ENCODE measurements around the gene SIRPB1.

The SIRPB1 gene

GRCh38 chr20:1619861-1620444 lies at the start of gene SIRPB1:
Gene SIRPB1, minus strand, starts transcription at chr20:1620009. Its CDS starts 65 bp downstream, at chr20:1619944.
- peaks cover 8% of the 10 kb centered on the region for H3K36me3 Mint-ChIP-seq (ENCODE audit: low read depth)
- H3K9me3 Mint-ChIP-seq, result peaks cover 4% of the 10 kb centered on the region
- H3K4me1 Mint-ChIP-seq (ENCODE audit: low read depth), result peaks cover 78% of the 10 kb centered on the region
- H3K27me3 Mint-ChIP-seq, result no peaks in the 10 kb centered on the region
- H3K27ac Mint-ChIP-seq, result peak within 1 kb of the TSS; percentile 69
- H3K4me3 Mint-ChIP-seq, result peak within 1 kb of the TSS; percentile 49

DNA sequence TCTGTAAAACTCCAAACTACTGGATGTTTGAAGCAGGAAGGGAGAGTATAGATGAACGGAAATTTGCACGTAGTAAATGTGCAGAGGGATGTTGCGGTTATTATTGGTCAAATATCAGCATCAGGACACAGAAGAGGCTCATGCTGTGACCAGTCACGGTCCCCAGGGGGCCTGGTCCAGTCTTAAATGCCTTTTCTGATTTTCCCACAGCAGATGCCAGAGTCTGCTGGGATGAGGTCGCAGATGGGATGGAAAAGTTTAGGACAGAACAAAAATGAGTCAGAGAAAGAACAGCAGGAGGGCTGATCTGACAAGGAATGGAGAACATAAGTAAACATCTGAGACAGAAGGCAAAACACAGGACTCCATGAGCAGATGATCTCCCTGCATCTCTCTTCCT lies 49.5 kb upstream of the SIRPB1 start:
- no peak overlapping the region for H3K4me3 Mint-ChIP-seq
- H3K36me3 Mint-ChIP-seq (ENCODE audit: low read depth), result peaks cover 39% of the 10 kb centered on the region
- no peaks in the 10 kb centered on the region for H3K27me3 Mint-ChIP-seq
- H3K4me1 Mint-ChIP-seq (ENCODE audit: low read depth), result peaks cover 100% of the 10 kb centered on the region
- peaks cover 8% of the 10 kb centered on the region for H3K9me3 Mint-ChIP-seq
- H3K27ac Mint-ChIP-seq, result peak overlapping the region; percentile 69

DNA sequence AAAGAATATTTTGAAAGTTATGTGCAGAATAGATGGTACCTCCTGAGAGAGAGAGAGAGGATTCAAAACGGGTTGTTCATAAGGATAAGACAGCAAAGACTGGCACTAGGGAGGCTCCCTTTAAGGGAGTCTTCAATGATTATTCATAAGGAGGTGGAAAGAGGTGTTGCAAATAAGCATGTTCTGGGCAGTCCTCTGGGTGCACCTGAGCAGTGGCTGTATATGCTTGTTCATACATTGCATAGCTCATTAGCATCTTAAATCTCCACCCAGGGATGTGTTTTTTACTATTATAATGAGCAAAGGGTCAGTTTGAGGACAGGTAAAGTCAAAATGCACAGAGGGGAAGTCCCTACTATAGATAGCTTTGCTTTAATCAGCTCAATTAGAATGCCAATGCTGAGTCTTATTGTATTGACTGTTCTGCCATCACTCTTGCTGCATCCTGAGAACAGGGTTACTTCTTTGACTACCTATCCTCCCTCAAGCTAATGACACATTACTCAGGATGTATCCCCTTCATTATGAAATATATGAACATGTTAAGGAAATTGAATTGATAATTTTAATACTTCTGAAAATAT lies 47.8 kb upstream of the SIRPB1 start:
- H3K36me3 Mint-ChIP-seq (ENCODE audit: low read depth), result peaks cover 44% of the 10 kb centered on the region
- no peak overlapping the region for H3K4me3 Mint-ChIP-seq
- H3K9me3 Mint-ChIP-seq, result peaks cover 8% of the 10 kb centered on the region
- H3K4me1 Mint-ChIP-seq (ENCODE audit: low read depth), result peaks cover 100% of the 10 kb centered on the region
- peak overlapping the region; percentile 46 for H3K27ac Mint-ChIP-seq
- H3K27me3 Mint-ChIP-seq, result no peaks in the 10 kb centered on the region

DNA sequence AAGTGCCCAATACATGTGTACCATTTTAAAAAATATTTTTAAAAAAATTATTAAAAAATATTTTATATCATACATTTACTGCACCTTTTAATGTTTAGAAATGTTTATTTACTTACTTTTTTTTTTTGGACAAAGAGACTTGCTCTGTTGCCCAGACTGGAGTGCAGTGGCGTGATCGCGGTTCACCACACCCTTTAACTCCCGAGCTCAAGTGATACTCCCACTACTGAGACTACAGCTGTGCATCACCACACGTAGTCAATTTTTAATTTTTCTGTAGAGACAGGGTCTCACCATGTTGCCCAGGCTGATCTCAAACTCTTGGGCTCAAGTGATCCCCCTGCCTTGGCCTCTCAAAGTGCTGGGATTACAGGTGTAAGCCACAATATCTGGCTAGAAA lies 47.0 kb upstream of the SIRPB1 start:
- peaks cover 8% of the 10 kb centered on the region for H3K9me3 Mint-ChIP-seq
- peaks cover 100% of the 10 kb centered on the region for H3K4me1 Mint-ChIP-seq (ENCODE audit: low read depth)
- H3K27me3 Mint-ChIP-seq, result no peaks in the 10 kb centered on the region
- H3K27ac Mint-ChIP-seq, result peak overlapping the region; percentile 38
- no peak overlapping the region for H3K4me3 Mint-ChIP-seq
- H3K36me3 Mint-ChIP-seq (ENCODE audit: low read depth), result peaks cover 39% of the 10 kb centered on the region

DNA sequence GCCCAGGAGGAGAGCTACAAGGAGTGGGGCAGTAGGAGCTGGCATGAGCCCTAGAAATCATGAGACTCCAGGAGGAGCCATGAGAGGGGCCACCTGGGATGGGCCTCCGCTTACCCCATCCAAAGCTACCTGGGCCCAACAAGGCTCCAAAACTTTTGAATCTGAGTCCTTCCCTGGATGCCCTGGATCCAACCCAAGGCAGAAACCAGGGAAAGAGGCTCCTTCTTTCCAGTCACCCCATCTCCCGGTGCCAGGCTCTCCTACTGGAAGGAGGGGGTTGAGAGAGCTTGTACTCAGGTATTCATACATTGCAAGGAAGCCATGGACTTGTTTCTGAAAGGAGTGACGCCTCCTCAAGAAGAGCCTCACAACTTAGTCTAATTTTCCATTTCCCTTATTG lies 45.5 kb upstream of the SIRPB1 start:
- Mint-ChIP-seq H3K36me3 (ENCODE audit: low read depth) (peaks cover 25% of the 10 kb centered on the region), H3K27me3 (no peaks in the 10 kb centered on the region), H3K4me1 (ENCODE audit: low read depth) (peaks cover 100% of the 10 kb centered on the region), H3K27ac (peak overlapping the region; percentile 91), H3K4me3 (peak overlapping the region; percentile 77), H3K9me3 (peaks cover 8% of the 10 kb centered on the region)

DNA sequence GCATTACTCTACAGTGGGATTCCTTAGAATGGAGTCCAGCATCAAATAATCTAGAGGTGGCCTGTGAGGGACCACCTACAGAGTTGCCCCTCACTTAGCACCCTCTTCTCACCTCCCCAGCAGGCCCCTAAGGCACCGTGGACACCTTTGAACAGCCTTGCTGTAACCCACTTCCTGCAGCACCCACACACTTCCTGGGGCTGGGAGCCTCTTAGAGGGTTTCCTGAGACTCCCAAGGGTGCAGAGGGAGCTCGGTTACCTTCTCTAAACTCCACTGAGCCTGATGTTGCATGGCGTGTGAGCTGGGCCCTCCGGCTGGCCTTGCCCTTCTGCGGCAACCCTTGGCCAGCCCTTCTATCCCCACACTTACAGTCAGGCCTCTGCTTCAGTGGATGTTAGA lies 45.1 kb upstream of the SIRPB1 start:
- Mint-ChIP-seq H3K4me1 (ENCODE audit: low read depth) (peaks cover 100% of the 10 kb centered on the region), H3K9me3 (peaks cover 8% of the 10 kb centered on the region), H3K27ac (peak overlapping the region; percentile 91), H3K4me3 (peak overlapping the region; percentile 77), H3K36me3 (ENCODE audit: low read depth) (peaks cover 22% of the 10 kb centered on the region), H3K27me3 (no peaks in the 10 kb centered on the region)

DNA sequence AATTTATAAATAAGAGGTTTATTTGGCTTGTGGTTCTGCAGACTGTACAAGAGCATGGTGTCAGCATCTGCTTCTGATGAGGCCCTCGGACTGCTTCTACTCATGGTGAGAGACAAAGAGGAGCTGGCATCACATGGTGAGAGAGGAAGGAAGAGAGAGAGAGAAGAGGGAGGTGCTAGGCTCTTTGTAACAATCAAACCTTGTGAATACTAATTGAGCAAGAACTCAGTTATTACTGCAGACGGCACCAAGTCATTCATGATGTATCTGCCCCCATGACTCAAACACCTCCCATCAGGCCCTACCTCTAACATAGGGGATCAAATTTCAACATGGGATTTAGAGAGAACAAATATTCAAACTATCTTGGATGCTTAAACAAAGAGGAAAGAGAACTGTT lies 44.1 kb upstream of the SIRPB1 start:
- peak overlapping the region; percentile 91 for H3K27ac Mint-ChIP-seq
- no peaks in the 10 kb centered on the region for H3K27me3 Mint-ChIP-seq
- H3K4me1 Mint-ChIP-seq (ENCODE audit: low read depth), result peaks cover 100% of the 10 kb centered on the region
- peaks cover 13% of the 10 kb centered on the region for H3K36me3 Mint-ChIP-seq (ENCODE audit: low read depth)
- H3K9me3 Mint-ChIP-seq, result peaks cover 3% of the 10 kb centered on the region
- H3K4me3 Mint-ChIP-seq, result peak overlapping the region; percentile 77

- Mint-ChIP-seq H3K9me3 (no peaks in the 10 kb centered on the region), H3K36me3 (ENCODE audit: low read depth) (peaks cover 5% of the 10 kb centered on the region), H3K4me3 (peak overlapping the region; percentile 21), H3K27me3 (no peaks in the 10 kb centered on the region), H3K27ac (peak overlapping the region; percentile 88), H3K4me1 (ENCODE audit: low read depth) (peaks cover 100% of the 10 kb centered on the region)
These were observed 41.9 kb upstream of the SIRPB1 start for GRCh38 chr20:1661542-1662299.

- peaks cover 95% of the 10 kb centered on the region for H3K4me1 Mint-ChIP-seq (ENCODE audit: low read depth)
These were observed 40.4 kb upstream of the SIRPB1 start for GRCh38 chr20:1660246-1660645.

DNA sequence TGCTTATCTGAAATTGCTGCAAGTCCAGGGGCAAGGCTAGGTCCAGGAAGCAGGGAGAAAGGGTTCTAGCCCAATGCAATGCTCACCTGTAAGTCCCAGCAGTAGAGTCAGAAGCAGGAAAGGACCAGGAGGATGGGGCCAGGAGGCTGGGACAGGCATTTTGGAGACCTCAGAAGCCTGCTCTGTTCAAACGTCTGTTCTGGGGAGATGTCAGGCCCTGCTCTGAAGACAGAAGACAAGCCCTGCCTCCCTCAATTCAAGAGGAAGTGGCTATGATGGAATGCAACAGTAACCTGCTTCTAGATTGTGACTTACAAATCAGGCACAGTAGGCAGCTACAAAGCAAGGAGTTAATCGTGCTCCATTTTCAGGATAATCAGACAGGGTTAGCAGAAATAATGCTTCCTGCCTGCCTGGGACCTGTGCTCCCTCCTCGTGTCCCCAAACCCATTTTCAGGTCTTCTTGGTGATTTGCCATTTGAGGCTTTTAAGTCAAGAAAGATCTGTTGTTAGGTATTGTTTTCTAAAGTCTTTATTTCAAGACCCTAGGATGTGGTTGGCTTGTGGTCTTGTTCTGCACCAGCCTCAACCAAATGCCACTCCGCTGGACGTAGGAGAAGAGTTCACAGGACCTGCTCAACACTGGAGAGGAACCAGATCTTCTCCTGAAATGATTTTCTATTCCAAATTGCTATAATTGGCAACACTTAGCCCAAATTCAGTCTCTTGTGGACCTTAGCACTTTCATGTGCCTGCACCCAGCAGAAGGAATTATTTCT lies 37.9 kb upstream of the SIRPB1 start, which contains the start of gene SIRPG:
Gene SIRPG, minus strand, starts transcription at position 224 of the 779 bp plus-strand sequence. Its CDS starts 65 bp downstream, at position 159.
- Mint-ChIP-seq H3K4me3 (peak within 1 kb of the TSS; percentile 82), H3K9me3 (peaks cover 8% of the 10 kb centered on the region), H3K27ac (peak within 1 kb of the TSS; percentile 94), H3K36me3 (ENCODE audit: low read depth) (peaks cover 24% of the 10 kb centered on the region), H3K27me3 (no peaks in the 10 kb centered on the region), H3K4me1 (ENCODE audit: low read depth) (peaks cover 95% of the 10 kb centered on the region)

More at GRCh38 chr20:1660246-1660645, 40.4 kb upstream of the SIRPB1 start:
- Mint-ChIP-seq H3K36me3 (ENCODE audit: low read depth) (peaks cover 5% of the 10 kb centered on the region), H3K27ac (peak overlapping the region; percentile 94), H3K9me3 (no peaks in the 10 kb centered on the region), H3K4me3 (peak overlapping the region; percentile 40), H3K27me3 (no peaks in the 10 kb centered on the region)

DNA sequence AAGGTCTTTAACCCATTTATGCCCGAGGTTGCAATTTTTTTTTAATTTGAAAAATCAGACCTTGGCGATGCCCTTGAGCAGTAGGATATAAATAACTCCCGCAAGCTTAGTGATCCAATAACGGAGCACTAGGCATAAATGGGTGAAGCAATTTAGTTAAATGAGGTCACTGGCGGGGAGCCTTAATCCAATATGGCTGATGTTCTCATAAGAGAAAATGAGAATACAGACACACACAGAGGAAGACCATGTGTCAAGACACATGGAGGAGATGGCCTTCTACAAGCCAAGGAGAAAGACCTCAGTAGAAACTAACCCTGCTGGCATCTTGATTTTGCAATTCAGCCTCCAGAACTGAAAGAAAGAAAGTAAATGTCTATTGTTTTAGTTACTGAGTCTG lies 37.0 kb upstream of the SIRPB1 start:
- peaks cover 8% of the 10 kb centered on the region for H3K9me3 Mint-ChIP-seq
- H3K36me3 Mint-ChIP-seq (ENCODE audit: low read depth), result peaks cover 26% of the 10 kb centered on the region
- H3K4me1 Mint-ChIP-seq (ENCODE audit: low read depth), result peaks cover 94% of the 10 kb centered on the region
- H3K4me3 Mint-ChIP-seq, result peak overlapping the region; percentile 82
- H3K27me3 Mint-ChIP-seq, result no peaks in the 10 kb centered on the region
- H3K27ac Mint-ChIP-seq, result peak overlapping the region; percentile 94

DNA sequence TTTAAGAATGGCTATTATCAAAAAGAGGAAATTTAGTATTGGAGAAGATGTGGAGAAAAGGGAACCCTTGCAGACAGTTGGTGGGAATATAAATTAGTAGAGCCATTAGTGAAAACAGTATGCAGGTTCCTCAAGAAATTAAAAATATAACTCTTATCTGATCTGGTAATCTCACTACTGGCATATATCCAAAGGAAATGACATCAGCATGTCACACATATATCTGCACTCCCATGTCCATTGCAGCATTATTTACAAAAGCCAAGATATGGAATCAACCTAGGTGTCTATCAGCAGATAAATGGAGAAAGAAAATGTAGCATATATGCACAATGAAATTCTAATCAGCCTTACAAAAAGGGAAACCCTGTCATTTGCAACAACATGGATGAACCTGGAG lies 35.2 kb upstream of the SIRPB1 start:
- H3K9me3 Mint-ChIP-seq, result peaks cover 8% of the 10 kb centered on the region
- peaks cover 26% of the 10 kb centered on the region for H3K36me3 Mint-ChIP-seq (ENCODE audit: low read depth)
- peaks cover 94% of the 10 kb centered on the region for H3K4me1 Mint-ChIP-seq (ENCODE audit: low read depth)
- H3K27me3 Mint-ChIP-seq, result no peaks in the 10 kb centered on the region
- H3K4me3 Mint-ChIP-seq, result peak overlapping the region; percentile 82
- peak overlapping the region; percentile 82 for H3K27ac Mint-ChIP-seq

DNA sequence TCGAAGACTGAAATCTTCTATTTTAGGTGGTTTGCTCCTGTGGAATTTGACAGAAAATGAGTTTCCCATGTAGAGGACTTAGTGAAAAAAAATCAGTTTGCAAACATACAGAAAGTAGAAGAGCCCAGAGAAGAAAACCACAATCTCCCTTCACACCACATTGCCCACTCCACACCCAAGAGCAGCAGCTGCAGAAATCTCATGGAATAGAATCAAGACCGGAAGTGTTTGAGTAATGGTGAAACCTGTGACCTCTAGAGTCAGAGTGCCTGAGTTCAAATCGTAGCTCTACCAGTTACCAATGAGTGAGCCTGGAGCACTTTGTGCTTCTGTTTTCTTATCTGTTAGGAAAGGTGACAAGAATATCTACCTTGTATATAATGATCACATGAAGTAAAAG lies 33.2 kb upstream of the SIRPB1 start:
- Mint-ChIP-seq H3K27me3 (no peaks in the 10 kb centered on the region), H3K36me3 (ENCODE audit: low read depth) (peaks cover 40% of the 10 kb centered on the region), H3K4me3 (peak overlapping the region; percentile 14), H3K4me1 (ENCODE audit: low read depth) (peaks cover 74% of the 10 kb centered on the region), H3K27ac (peak overlapping the region; percentile 50), H3K9me3 (peaks cover 8% of the 10 kb centered on the region)

DNA sequence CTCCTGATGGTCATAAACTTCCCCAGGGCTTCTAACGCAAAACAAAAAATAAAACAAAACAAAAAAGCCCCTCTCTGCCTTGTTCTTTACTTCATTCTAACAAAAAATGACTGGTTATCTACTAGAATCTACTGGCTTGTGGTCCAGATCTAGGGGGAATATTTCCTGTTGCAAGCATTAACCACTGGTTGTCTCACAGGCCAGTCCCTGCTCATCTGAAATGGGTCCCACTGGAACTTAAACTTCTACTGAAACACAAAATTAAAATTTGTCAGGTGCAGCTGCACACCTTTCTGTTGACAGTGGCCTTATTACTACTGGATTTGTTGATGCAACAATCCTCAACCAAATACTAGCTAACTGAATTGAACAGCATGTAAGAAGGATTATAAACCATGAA lies 32.3 kb upstream of the SIRPB1 start:
- Mint-ChIP-seq H3K27me3 (no peaks in the 10 kb centered on the region), H3K27ac (no peak overlapping the region), H3K36me3 (ENCODE audit: low read depth) (peaks cover 47% of the 10 kb centered on the region)

More for the DNA sequence above, 32.3 kb upstream of the SIRPB1 start:
- no peak overlapping the region for H3K4me3 Mint-ChIP-seq
- H3K9me3 Mint-ChIP-seq, result peaks cover 8% of the 10 kb centered on the region
- H3K4me1 Mint-ChIP-seq (ENCODE audit: low read depth), result peaks cover 66% of the 10 kb centered on the region

Data from stimulated activated naive CD8-positive, alpha-beta T cell treated with anti-CD3 and anti-CD28 coated beads, Interleukin-15, Interleukin-2, amounts not matched to agents 100 ng/mL and 50 ng/mL, for 24 hours (primary cell).